PC-3 (cell line): ENCODE results near the gene MMP14. TPM values are rescaled to one million over a fixed set of nuclear protein-coding genes. Genes with fewer than 3 reads are reported as not detected.

Experiments used
- ATAC-seq: fragments of 200-7000 bp; cut with Tn5 transposase; 2 replicates; pipeline ENCODE4 v1.9.1; 2020; ENCODE audit warnings: mild to moderate bottlenecking, moderate library complexity
- BruUV-seq: library from RNA; stranded (reverse); fragments of 400-500 nt; replicated peaks from 2 replicates; lab custom pipeline; 2021; lab: Mats Ljungman, UMichigan
- CTCF ChIA-PET: fragments of 300-600 bp; sonication (Branson Sonifier 250); formaldehyde crosslinking; loops from one replicate; lab custom pipeline; 2022; ENCODE audit warnings: antibody characterized with exemption; lab: Charles Lee
- POLR2A ChIA-PET: fragments of 300-600 bp; sonication (Branson Sonifier 250); formaldehyde crosslinking; loops from one replicate; lab custom pipeline; 2022; ENCODE audit warnings: antibody characterized with exemption; ENCODE audit not compliant: unreplicated experiment; lab: Charles Lee
- DNase-seq: peaks from one replicate; pipeline ENCODE4 v3.0.0-alpha.2; 2015
- H2AFZ ChIP-seq: fragments of 300-600 bp; sonication (generic); 2 replicates; pipeline ENCODE4 v1.6.0; 2016; ENCODE audit warnings: antibody characterized with exemption, low read length
- H3F3A ChIP-seq: fragments of 300-600 bp; sonication (generic); one replicate; pipeline ENCODE4 v1.6.0; 2017; ENCODE audit warnings: antibody characterized with exemption, low read length, control low read depth, mild to moderate bottlenecking; ENCODE audit not compliant: unreplicated experiment
- H3K27ac ChIP-seq: fragments of 300-600 bp; sonication (generic); 2 replicates; pipeline ENCODE4 v1.5.1; 2016; ENCODE audit warnings: mild to moderate bottlenecking, low read length
- H3K27me3 ChIP-seq: fragments of 300-600 bp; sonication (generic); 2 replicates; pipeline ENCODE4 v1.6.1; 2016; ENCODE audit warnings: low read length, mixed read lengths
- H3K36me3 ChIP-seq: fragments of 300-600 bp; sonication (generic); 2 replicates; pipeline ENCODE4 v1.6.1; 2016; ENCODE audit warnings: low read depth, mixed run types, low read length, mixed read lengths
- H3K4me1 ChIP-seq: fragments of 300-600 bp; sonication (generic); 2 replicates; pipeline ENCODE4 v1.5.1; 2016; ENCODE audit warnings: low read length; ENCODE audit not compliant: insufficient read depth
- H3K4me2 ChIP-seq: fragments of 300-600 bp; sonication (generic); 2 replicates; pipeline ENCODE4 v1.6.0; 2016; ENCODE audit warnings: low read length
- H3K4me3 ChIP-seq: fragments of 300-600 bp; sonication (generic); 2 replicates; pipeline ENCODE4 v1.5.1; 2016; ENCODE audit warnings: mild to moderate bottlenecking, low read length, mixed read lengths
- H3K79me2 ChIP-seq: fragments of 300-600 bp; sonication (generic); 2 replicates; pipeline ENCODE4 v1.6.1; 2017; ENCODE audit warnings: low read length, mixed read lengths
- H3K9ac ChIP-seq: fragments of 300-600 bp; sonication (generic); 2 replicates; pipeline ENCODE4 v1.6.0; 2016; ENCODE audit warnings: mild to moderate bottlenecking, low read length
- H3K9me2 ChIP-seq: fragments of 300-600 bp; sonication (generic); replicated peaks from 2 replicates; pipeline ENCODE4 v1.6.1; 2016; ENCODE audit warnings: mixed run types, low read length, mixed read lengths
- H3K9me3 ChIP-seq: fragments of 300-600 bp; sonication (generic); 2 replicates; pipeline ENCODE4 v1.6.1; 2016; ENCODE audit warnings: low read length, mixed read lengths
- H4K20me1 ChIP-seq: fragments of 300-600 bp; sonication (generic); 2 replicates; pipeline ENCODE4 v1.6.1; 2016; ENCODE audit warnings: low read length, mixed read lengths
- EZH2 ChIP-seq: fragments of 300-600 bp; sonication (generic); IDR thresholded peaks from one replicate; pipeline ENCODE4 v1.6.1; 2017; ENCODE audit warnings: antibody characterized with exemption, mild to moderate bottlenecking, low read length; ENCODE audit not compliant: unreplicated experiment
- EZH2phosphoT487 ChIP-seq: fragments of 300-600 bp; sonication (generic); IDR thresholded peaks from 2 replicates; pipeline ENCODE4 v1.6.1; 2018; ENCODE audit warnings: mild to moderate bottlenecking, antibody characterized with exemption, low read length, borderline replicate concordance
- intact Hi-C: fragments of 100-400 bp; cut with micrococcal nuclease; formaldehyde crosslinking; loops from 2 replicates; pipeline ENCODE4 v1.9.0; 2023
- total RNA-seq: library from RNA; depleted of rRNA; stranded (reverse); fragments of >200 nt; gene quantifications from 2 replicates; pipeline ENCODE4 v1.2.3, GENCODE V29; 2014
- TF ChIP-seq, protein P1 (sequence below): fragments of 300-600 bp; sonication (generic); conservative IDR thresholded peaks from 2 replicates; pipeline ENCODE4 v1.5.1; 2017; ENCODE audit warnings: antibody characterized with exemption, low read depth, mild to moderate bottlenecking, low read length

The MMP14 gene
- total RNA-seq, 1 experiment from 2014 or later = 80.4 TPM

DNA sequence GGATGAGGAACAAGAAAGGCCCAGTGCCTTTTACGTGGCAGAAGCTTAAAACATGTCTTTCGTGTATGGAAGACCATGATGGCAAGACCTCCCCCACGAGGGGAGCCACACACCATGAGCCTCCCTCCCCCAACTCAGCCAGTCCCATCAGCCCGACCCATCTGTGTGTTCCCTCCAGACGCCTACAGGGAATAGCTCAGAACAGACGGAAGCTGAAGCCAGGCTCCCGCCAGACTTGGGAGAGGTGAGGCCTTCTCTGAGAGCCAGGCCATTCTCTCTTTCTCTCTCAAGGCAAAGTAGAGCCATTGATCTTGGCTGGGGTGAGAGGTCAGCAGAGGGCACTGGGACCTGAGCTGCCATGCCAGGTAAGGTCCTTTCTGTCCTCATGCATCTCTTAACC, 56.1 kb downstream of the MMP14 start:
- no peaks in the 10 kb centered on the region for H3F3A ChIP-seq
- H3K4me3 ChIP-seq = no peak overlapping the region
- H3K27ac ChIP-seq = no peak overlapping the region
- no peak for DNase-seq
- H3K9me3 ChIP-seq = no peaks in the 10 kb centered on the region
- peaks cover 10% of the 10 kb centered on the region for H3K4me1 ChIP-seq
- H4K20me1 ChIP-seq = no peaks in the 10 kb centered on the region
- TF ChIP-seq EZH2 (no peak), EZH2phosphoT487 (no peak)
- TF ChIP-seq, protein P1, sequence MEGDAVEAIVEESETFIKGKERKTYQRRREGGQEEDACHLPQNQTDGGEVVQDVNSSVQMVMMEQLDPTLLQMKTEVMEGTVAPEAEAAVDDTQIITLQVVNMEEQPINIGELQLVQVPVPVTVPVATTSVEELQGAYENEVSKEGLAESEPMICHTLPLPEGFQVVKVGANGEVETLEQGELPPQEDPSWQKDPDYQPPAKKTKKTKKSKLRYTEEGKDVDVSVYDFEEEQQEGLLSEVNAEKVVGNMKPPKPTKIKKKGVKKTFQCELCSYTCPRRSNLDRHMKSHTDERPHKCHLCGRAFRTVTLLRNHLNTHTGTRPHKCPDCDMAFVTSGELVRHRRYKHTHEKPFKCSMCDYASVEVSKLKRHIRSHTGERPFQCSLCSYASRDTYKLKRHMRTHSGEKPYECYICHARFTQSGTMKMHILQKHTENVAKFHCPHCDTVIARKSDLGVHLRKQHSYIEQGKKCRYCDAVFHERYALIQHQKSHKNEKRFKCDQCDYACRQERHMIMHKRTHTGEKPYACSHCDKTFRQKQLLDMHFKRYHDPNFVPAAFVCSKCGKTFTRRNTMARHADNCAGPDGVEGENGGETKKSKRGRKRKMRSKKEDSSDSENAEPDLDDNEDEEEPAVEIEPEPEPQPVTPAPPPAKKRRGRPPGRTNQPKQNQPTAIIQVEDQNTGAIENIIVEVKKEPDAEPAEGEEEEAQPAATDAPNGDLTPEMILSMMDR = no peak
- no peak overlapping the region for H2AFZ ChIP-seq
- ATAC-seq = no peak
- POLR2A ChIA-PET = no interaction called here
- peaks cover 10% of the 10 kb centered on the region for H3K79me2 ChIP-seq
- no peaks in the 10 kb centered on the region for H3K36me3 ChIP-seq
- intact Hi-C loops = no loop called here
- no peaks in the 10 kb centered on the region for H3K27me3 ChIP-seq
- H3K4me2 ChIP-seq = no peak overlapping the region
- BruUV-seq = no TSS peak
- no peaks in the 10 kb centered on the region for H3K9me2 ChIP-seq
- CTCF ChIA-PET = no interaction called here
- H3K9ac ChIP-seq = no peak overlapping the region

DNA sequence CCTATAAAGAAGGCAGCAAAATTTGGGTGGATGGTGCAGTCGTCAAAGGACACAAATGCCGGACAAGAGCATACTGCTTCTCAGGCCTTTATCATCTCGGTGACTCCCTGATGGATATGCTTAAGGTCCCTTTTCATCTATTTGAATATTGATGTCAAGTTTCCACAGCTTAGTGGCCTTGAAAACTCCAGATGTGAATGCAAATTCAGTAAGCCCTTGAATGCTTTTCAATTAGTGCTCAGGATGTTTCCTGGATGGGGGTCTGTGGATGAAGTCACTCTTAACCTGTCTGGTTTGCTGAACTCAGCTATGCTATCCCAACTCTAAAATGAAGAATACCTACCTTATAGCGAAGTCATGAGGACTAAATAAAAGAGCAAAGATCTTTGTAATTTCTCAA, 57.3 kb downstream of the MMP14 start:
- Histone ChIP-seq H3K36me3 (no peaks in the 10 kb centered on the region), H3K4me3 (no peak overlapping the region), H2AFZ (no peak overlapping the region), H3K9me2 (no peaks in the 10 kb centered on the region), H3K27ac (no peak overlapping the region), H3F3A (no peaks in the 10 kb centered on the region), H3K79me2 (no peaks in the 10 kb centered on the region), H3K9me3 (no peaks in the 10 kb centered on the region), H3K4me1 (peaks cover 12% of the 10 kb centered on the region), H3K27me3 (no peaks in the 10 kb centered on the region), H3K4me2 (no peak overlapping the region), H3K9ac (no peak overlapping the region), H4K20me1 (no peaks in the 10 kb centered on the region)
- ChIA-PET CTCF (no interaction called here), POLR2A (no interaction called here)
- BruUV-seq = no TSS peak
- TF ChIP-seq, protein P1 = no peak
- TF ChIP-seq EZH2phosphoT487 (no peak), EZH2 (no peak)
- no peak for ATAC-seq
- no peak for DNase-seq
- intact Hi-C loops = no loop called here

DNA sequence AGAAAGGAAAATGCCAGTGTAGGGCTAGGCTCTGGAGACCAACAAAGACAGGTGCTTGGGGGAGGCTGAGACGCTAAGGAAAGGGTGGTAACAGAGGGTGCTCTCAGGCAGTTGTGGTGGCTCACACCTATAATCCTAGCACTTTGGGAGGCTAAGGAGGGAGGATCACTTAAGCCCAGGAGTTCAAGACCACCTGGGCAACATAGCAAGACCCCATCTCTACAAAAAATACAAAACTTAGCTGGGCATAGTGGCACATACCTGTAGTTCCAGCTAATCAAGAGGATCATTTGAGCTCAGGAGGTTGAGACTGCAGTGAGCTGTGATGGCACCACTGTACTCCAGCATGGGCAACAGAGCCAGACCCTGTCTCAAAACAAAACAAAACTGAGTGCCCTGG, 59.0 kb downstream of the MMP14 start:
- POLR2A ChIA-PET = no interaction called here
- Histone ChIP-seq H3F3A (no peaks in the 10 kb centered on the region), H3K79me2 (no peaks in the 10 kb centered on the region), H3K4me3 (no peak overlapping the region), H3K4me1 (peaks cover 17% of the 10 kb centered on the region), H3K27me3 (no peaks in the 10 kb centered on the region), H3K36me3 (no peaks in the 10 kb centered on the region; the same call in 1 of the 2 replicates), H4K20me1 (no peaks in the 10 kb centered on the region), H3K9me2 (no peaks in the 10 kb centered on the region), H3K4me2 (no peak overlapping the region), H2AFZ (no peak overlapping the region), H3K27ac (no peak overlapping the region), H3K9ac (no peak overlapping the region), H3K9me3 (no peaks in the 10 kb centered on the region)
- CTCF ChIA-PET = no interaction called here
- intact Hi-C loops = no loop called here
- no peak for ATAC-seq
- DNase-seq = no peak
- no peak for TF ChIP-seq EZH2phosphoT487
- no peak for TF ChIP-seq EZH2
- TF ChIP-seq, protein P1 = no peak
- BruUV-seq = no TSS peak
